HEK293T (cell line): ENCODE data around the gene MAPK8IP3.

Experiments used
- ARNT ChIP-seq: fragments of 450-650 bp; IDR thresholded peaks from 2 replicates; pipeline ENCODE4 v1.6.1; 2017; ENCODE audit warnings: mild to moderate bottlenecking
- CTBP1 ChIP-seq: fragments of 450-650 bp; IDR thresholded peaks from 2 replicates; pipeline ENCODE4 v1.6.1; 2016; ENCODE audit warnings: borderline replicate concordance
- ELF4 ChIP-seq: fragments of 450-650 bp; IDR thresholded peaks from 2 replicates; pipeline ENCODE4 v1.6.1; 2017; ENCODE audit warnings: antibody characterized with exemption
- FOXA1 ChIP-seq: fragments of 450-650 bp; IDR thresholded peaks from 2 replicates; pipeline ENCODE4 v1.6.1; 2016; ENCODE audit warnings: mild to moderate bottlenecking
- FOXM1 ChIP-seq: fragments of 450-650 bp; IDR thresholded peaks from 2 replicates; pipeline ENCODE4 v1.6.1; 2017; ENCODE audit warnings: mild to moderate bottlenecking, borderline replicate concordance
- HDGF ChIP-seq: fragments of 450-650 bp; IDR thresholded peaks from 2 replicates; pipeline ENCODE4 v1.6.1; 2017; ENCODE audit warnings: antibody characterized with exemption, borderline replicate concordance
- L3MBTL2 ChIP-seq: fragments of 450-650 bp; conservative IDR thresholded peaks from 2 replicates; pipeline ENCODE4 v1.6.1; 2016; ENCODE audit warnings: mild to moderate bottlenecking
- NFRKB ChIP-seq: fragments of 450-650 bp; IDR thresholded peaks from 2 replicates; pipeline ENCODE4 v1.6.1; 2016; ENCODE audit warnings: mild to moderate bottlenecking, moderate library complexity
- PKNOX1 ChIP-seq: fragments of 450-650 bp; IDR thresholded peaks from 2 replicates; pipeline ENCODE4 v1.6.1; 2016
- TARDBP ChIP-seq: fragments of 450-650 bp; IDR thresholded peaks from 2 replicates; pipeline ENCODE4 v1.6.1; 2016
- ZNF384 ChIP-seq: fragments of 450-650 bp; IDR thresholded peaks from 2 replicates; pipeline ENCODE4 v1.6.1; 2016

DNA sequence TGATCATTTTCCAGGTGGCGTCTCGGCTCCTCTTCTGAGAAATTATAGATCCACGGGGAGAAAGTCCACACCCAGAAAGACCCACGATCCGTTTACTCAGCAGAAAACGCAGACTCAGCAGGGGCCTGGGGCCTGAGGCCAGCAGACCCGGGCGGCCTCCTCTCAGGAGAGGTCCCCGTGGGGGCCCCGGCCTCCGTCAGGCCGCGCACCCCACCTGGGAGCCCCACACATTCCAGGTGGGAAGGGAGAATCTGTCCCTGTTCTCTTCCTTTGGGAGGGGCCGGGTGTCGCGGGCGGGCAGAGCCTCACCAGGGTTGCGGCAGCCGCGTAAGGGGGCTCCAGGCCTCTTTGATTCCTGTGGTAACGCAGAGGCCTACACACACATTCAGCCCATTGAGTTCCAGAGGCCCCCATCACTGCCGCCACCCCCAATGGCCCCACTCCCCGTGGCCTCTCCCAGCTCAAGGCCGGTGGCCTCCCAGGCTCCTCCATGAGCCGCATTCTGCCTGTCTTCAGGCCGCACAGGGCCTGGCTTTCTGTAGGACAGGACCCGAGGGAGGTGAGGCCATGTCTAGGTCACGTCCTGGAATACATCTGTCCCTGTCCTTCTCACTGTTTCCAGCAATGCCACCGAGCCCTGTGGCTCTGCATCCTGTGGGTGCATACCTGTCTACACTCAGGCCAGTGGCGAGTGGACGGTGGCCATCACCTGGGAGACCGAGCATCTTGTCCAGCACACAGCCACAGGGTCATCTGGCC, 89.1 kb downstream of the MAPK8IP3 start:
- TF ChIP-seq ELF4 (no peak), FOXA1 (no peak), HDGF (no peak), NFRKB (no peak), FOXM1 (no peak), L3MBTL2 (no peak), ARNT (no peak), TARDBP (no peak), CTBP1 (no peak), PKNOX1 (no peak), ZNF384 (no peak)
